Esophagus muscularis mucosa (tissue), 3 donors: ENCODE results near the gene DDI2.

ENCODE experiments used
- POLR2A ChIP-seq: fragments of 450-650 bp; IDR thresholded peaks from one replicate; pipeline ENCODE4 v1.6.1; 2017; ENCODE audit warnings: antibody characterized with exemption, moderate library complexity, mild to moderate bottlenecking, low read depth
- POLR2AphosphoS5 ChIP-seq, 2 donors: sonication (generic); formaldehyde crosslinking; IDR thresholded peaks; one replicate each; pipeline ENCODE4 v1.6.1; 2017; ENCODE audit warnings: antibody characterized with exemption in 2 of 2
- TF ChIP-seq, protein P1 (sequence below), 3 experiments: fragments of 200-600 bp in 2 of 3; fragments of 450-650 bp in 1 of 3; sonication (generic) in 2 of 3; IDR thresholded peaks; one replicate each; pipeline ENCODE4 v1.5.1; 2017 to 2019; ENCODE audit warnings: antibody characterized with exemption in 3 of 3, mild to moderate bottlenecking in 2 of 3, moderate library complexity in 1 of 3

DNA sequence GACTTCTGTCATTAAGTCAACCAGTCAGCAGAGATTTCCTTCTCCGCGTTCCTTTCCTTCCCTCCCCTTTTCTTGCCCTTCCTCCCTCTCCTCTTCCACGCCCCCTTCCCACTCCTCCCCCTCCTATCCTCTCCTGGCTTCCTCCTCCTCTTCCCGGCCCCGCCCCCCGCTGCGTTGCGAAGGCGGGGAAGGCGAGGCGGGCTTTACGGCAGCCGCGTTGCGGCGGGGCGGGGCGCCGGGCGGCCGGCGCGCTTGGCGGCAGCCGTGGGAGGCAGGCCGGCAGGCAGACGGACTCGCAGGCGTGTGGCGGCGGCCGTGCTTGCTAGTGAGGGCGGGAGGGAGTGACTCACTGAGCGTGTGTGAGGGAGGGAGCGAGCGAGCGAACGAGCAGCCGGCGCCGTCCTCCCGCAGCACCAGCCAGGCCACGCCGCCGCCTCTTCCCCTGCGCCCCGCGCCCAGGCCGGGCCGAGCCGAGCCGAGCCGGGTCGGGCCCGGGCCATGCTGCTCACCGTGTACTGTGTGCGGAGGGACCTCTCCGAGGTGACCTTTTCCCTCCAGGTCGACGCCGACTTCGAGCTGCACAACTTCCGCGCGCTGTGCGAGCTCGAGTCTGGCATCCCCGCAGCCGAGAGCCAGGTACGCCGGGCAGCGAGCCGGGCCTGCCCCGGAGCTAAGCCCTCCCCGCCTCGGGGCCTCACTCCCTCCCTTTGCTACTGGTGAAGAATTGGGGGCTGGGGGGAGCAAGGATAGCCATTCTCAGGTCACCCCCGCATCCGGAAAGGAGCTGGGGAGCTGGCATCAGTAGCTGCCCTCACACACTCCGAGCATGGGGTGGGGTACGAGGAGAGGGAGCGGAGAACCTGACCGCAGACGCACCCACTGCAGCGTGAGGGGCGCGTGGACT lies at the start of gene DDI2:
- TF ChIP-seq, protein P1, sequence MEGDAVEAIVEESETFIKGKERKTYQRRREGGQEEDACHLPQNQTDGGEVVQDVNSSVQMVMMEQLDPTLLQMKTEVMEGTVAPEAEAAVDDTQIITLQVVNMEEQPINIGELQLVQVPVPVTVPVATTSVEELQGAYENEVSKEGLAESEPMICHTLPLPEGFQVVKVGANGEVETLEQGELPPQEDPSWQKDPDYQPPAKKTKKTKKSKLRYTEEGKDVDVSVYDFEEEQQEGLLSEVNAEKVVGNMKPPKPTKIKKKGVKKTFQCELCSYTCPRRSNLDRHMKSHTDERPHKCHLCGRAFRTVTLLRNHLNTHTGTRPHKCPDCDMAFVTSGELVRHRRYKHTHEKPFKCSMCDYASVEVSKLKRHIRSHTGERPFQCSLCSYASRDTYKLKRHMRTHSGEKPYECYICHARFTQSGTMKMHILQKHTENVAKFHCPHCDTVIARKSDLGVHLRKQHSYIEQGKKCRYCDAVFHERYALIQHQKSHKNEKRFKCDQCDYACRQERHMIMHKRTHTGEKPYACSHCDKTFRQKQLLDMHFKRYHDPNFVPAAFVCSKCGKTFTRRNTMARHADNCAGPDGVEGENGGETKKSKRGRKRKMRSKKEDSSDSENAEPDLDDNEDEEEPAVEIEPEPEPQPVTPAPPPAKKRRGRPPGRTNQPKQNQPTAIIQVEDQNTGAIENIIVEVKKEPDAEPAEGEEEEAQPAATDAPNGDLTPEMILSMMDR (IDR thresholded peaks at IDR 0.05) = no peak
- TF ChIP-seq POLR2A = peak; percentile 70
- peak; percentile 74 to 91 for TF ChIP-seq POLR2AphosphoS5 (IDR thresholded peaks at IDR 0.05)
